ENCODE measurements around the gene SRP9. TPM values are rescaled to one million over a fixed set of nuclear protein-coding genes. Genes with fewer than 3 reads are reported as not detected.

SRP9 gene
- total RNA-seq, 4 donors from 2014 or later, result 67.9 to 153 (median 131) TPM

GRCh38 chr1:225766967-225767633 is 10.5 kb upstream of the SRP9 start:
- peak in 1 of 3 donors; percentile 42 for DNase-seq

GRCh38 chr1:225767634-225768540 is 9.7 kb upstream of the SRP9 start:
- H3K4me1 ChIP-seq, result peaks cover 0 to 8% (median 0%) of the 10 kb centered on the region in 4 donors
- H3K27me3 ChIP-seq, result no peaks in the 10 kb centered on the region
- H3K4me3 ChIP-seq, result no peak overlapping the region
- TF ChIP-seq POLR2A (IDR thresholded peaks at IDR 0.05), result no peak
- no peak for TF ChIP-seq CTCF (IDR thresholded peaks at IDR 0.05)
- DNase-seq, result peak; percentile 25 to 61 (median 56)
- no peaks in the 10 kb centered on the region for H3K36me3 ChIP-seq
- H3K9me3 ChIP-seq, result no peaks in the 10 kb centered on the region
- peak overlapping the region; percentile 41 to 61 (median 56) for H3K27ac ChIP-seq

More at GRCh38 chr1:225766967-225767633, 10.5 kb upstream of the SRP9 start:
- Histone ChIP-seq H3K4me1 (peaks cover 0 to 5% (median 0%) of the 10 kb centered on the region in 4 donors), H3K9me3 (no peaks in the 10 kb centered on the region), H3K27ac (peak overlapping the region; percentile 41 to 61 (median 56)), H3K36me3 (no peaks in the 10 kb centered on the region), H3K4me3 (no peak overlapping the region), H3K27me3 (no peaks in the 10 kb centered on the region)
- TF ChIP-seq POLR2A (IDR thresholded peaks at IDR 0.05), result no peak
- TF ChIP-seq CTCF (IDR thresholded peaks at IDR 0.05), result no peak

- H3K27me3 ChIP-seq, result no peaks in the 10 kb centered on the region
- no peak overlapping the region for H3K4me3 ChIP-seq
- no peak overlapping the region for H3K27ac ChIP-seq
- DNase-seq, result peak in 1 of 3 donors; percentile 5
- peaks cover 0 to 15% (median 0%) of the 10 kb centered on the region in 4 donors for H3K4me1 ChIP-seq
- H3K9me3 ChIP-seq, result no peaks in the 10 kb centered on the region
- no peak for TF ChIP-seq POLR2A (IDR thresholded peaks at IDR 0.05)
- no peak for TF ChIP-seq CTCF (IDR thresholded peaks at IDR 0.05)
- H3K36me3 ChIP-seq, result no peaks in the 10 kb centered on the region
Observed at GRCh38 chr1:225768662-225769426, 8.8 kb upstream of the SRP9 start.

DNA sequence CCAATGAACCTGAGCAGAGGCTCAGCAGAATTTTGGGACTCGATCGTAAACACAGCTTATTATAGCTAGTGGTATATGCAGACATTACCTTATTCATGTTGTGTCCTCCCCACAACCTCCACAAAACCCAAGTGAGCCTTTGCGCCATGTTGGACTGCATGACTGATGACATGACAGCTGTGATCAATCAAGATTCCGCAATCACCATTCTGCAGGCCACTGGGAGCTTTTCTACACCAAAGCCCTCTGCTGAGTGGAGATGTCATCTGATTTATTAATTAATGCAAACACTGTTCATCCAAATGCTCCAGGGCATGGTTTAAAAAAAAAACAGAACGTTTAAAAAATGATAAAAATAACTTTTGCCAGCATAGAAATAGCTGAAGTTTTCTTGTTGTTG is 7.9 kb upstream of the SRP9 start:
- TF ChIP-seq CTCF (IDR thresholded peaks at IDR 0.05) (no peak), POLR2A (IDR thresholded peaks at IDR 0.05) (no peak)
- peaks cover 0 to 15% (median 0%) of the 10 kb centered on the region in 4 donors for H3K4me1 ChIP-seq
- no peak overlapping the region for H3K27ac ChIP-seq
- H3K4me3 ChIP-seq, result no peak overlapping the region
- H3K36me3 ChIP-seq, result no peaks in the 10 kb centered on the region
- no peaks in the 10 kb centered on the region for H3K9me3 ChIP-seq
- no peaks in the 10 kb centered on the region for H3K27me3 ChIP-seq
- DNase-seq, result peak in 1 of 3 donors; percentile 19

GRCh38 chr1:225770561-225771248 is 6.9 kb upstream of the SRP9 start:
- Histone ChIP-seq H3K27me3 (no peaks in the 10 kb centered on the region), H3K4me1 (peaks cover 0 to 15% (median 0%) of the 10 kb centered on the region in 4 donors), H3K27ac (no peak overlapping the region), H3K4me3 (no peak overlapping the region), H3K9me3 (no peaks in the 10 kb centered on the region), H3K36me3 (no peaks in the 10 kb centered on the region)
- DNase-seq, result no peak
- no peak for TF ChIP-seq CTCF (IDR thresholded peaks at IDR 0.05)
- TF ChIP-seq POLR2A (IDR thresholded peaks at IDR 0.05), result no peak
